HCT116 (cell line): ENCODE measurements around the gene PLCG2. TPM values are rescaled to one million over a fixed set of nuclear protein-coding genes. Genes with fewer than 3 reads are reported as not detected.

Source experiments
- ATAC-seq: fragments of 200-7000 bp; cut with Tn5 transposase; 2 replicates; pipeline ENCODE4 v1.9.1; 2020; ENCODE audit warnings: mild to moderate bottlenecking, moderate library complexity
- BruUV-seq: library from RNA; stranded (reverse); fragments of 400-500 nt; replicated peaks from 2 replicates; lab custom pipeline; 2021; lab: Mats Ljungman, UMichigan
- CTCF ChIA-PET: fragments of 300-600 bp; sonication (Branson Sonifier 250); formaldehyde crosslinking; loops from one replicate; lab custom pipeline; 2021; ENCODE audit warnings: antibody characterized with exemption; lab: Charles Lee
- POLR2A ChIA-PET: fragments of 300-600, 350-600 bp; sonication (Branson Sonifier 250); formaldehyde crosslinking; loops from one replicate; lab custom pipeline; 2021; ENCODE audit warnings: antibody characterized with exemption; lab: Charles Lee
- RAD21 ChIA-PET, 2 experiments: fragments of 300-600 bp; sonication (Branson Sonifier 250); formaldehyde crosslinking; loops; one replicate each; lab custom pipeline; 2023; ENCODE audit warnings: low total read pairs in 2 of 2; ENCODE audit not compliant: uncharacterized antibody in 2 of 2, unreplicated experiment in 2 of 2, low non-redundant PET in 1 of 2; lab: Charles Lee
- DNase-seq: peaks from one replicate; pipeline ENCODE4 v3.0.0-alpha.2; 2010; ENCODE audit warnings: low read depth, low spot score
- H2AFZ ChIP-seq: fragments of 200-600 bp; shearing (Covaris generic), sonication (generic); 2 replicates; pipeline ENCODE4 v1.6.1; 2017; ENCODE audit warnings: low read depth, mixed run types, mixed read lengths, antibody characterized with exemption, low read length; ENCODE audit not compliant: poor library complexity, severe bottlenecking
- H3K27ac ChIP-seq: 2 replicates; pipeline ENCODE4 v1.5.1; 2012; ENCODE audit warnings: low read depth, low read length
- H3K27me3 ChIP-seq: fragments of 200-600 bp; sonication (generic); 2 replicates; pipeline ENCODE4 v1.6.1; 2016; ENCODE audit warnings: mixed run types, low read length, mixed read lengths; ENCODE audit not compliant: insufficient read depth
- H3K36me3 ChIP-seq, 2 experiments: fragments of 200-500 bp in 1 of 2; fragments of 200-600 bp in 1 of 2; sonication (Bioruptor generic) in 1 of 2; sonication (generic) in 1 of 2; 2 replicates each; pipeline versions ENCODE4 v1.5.1 to v1.6.1; 2014 to 2016; ENCODE audit warnings: low read length in 2 of 2, inconsistent platforms in 1 of 2, mixed read lengths in 1 of 2, mixed run types in 1 of 2; ENCODE audit not compliant: insufficient read depth in 2 of 2, control insufficient read depth in 1 of 2
- H3K4me1 ChIP-seq, 2 experiments: fragments of 200-600 bp in 1 of 2; sonication (generic) in 1 of 2; 2 replicates each; pipeline versions ENCODE4 v1.5.1 to v1.6.1; 2012 to 2017; ENCODE audit warnings: low read length in 2 of 2, inconsistent platforms in 1 of 2, mild to moderate bottlenecking in 1 of 2, mixed read lengths in 1 of 2, mixed run types in 1 of 2, moderate library complexity in 1 of 2; ENCODE audit not compliant: insufficient read depth in 2 of 2, control insufficient read depth in 1 of 2
- H3K4me2 ChIP-seq: fragments of 200-600 bp; sonication (generic); 2 replicates; pipeline ENCODE4 v1.6.1; 2017; ENCODE audit warnings: mixed run types, low read length, mixed read lengths
- H3K4me3 ChIP-seq, 2 experiments: fragments of 200-600 bp in 1 of 2; sonication (generic) in 1 of 2; replicated peaks in 1 of 2; 2 replicates each; pipeline ENCODE4 v1.5.1; 2011 to 2016; ENCODE audit warnings: low read length in 2 of 2, control low read depth in 1 of 2, low read depth in 1 of 2, mild to moderate bottlenecking in 1 of 2, mixed read lengths in 1 of 2, mixed run types in 1 of 2
- H3K79me2 ChIP-seq: fragments of 200-600 bp; sonication (generic); 2 replicates; pipeline ENCODE4 v1.6.1; 2017; ENCODE audit warnings: mild to moderate bottlenecking, mixed run types, low read length, moderate library complexity, mixed read lengths; ENCODE audit not compliant: insufficient read depth
- H3K9ac ChIP-seq: fragments of 200-600 bp; sonication (generic); 2 replicates; pipeline ENCODE4 v1.6.1; 2016; ENCODE audit warnings: low read length, mixed read lengths
- H3K9me2 ChIP-seq: fragments of 200-600 bp; sonication (generic), shearing (Covaris generic); 2 replicates; pipeline ENCODE4 v1.6.1; 2017; ENCODE audit warnings: mixed run types, mild to moderate bottlenecking, moderate library complexity; ENCODE audit not compliant: insufficient read depth
- H3K9me3 ChIP-seq, 2 experiments: fragments of 200-500 bp in 1 of 2; fragments of 200-600 bp in 1 of 2; sonication (Bioruptor generic) in 1 of 2; sonication (generic) in 1 of 2; 2 replicates each; pipeline ENCODE4 v1.6.1; 2014 to 2017; ENCODE audit warnings: low read length in 2 of 2, mixed read lengths in 2 of 2, inconsistent platforms in 1 of 2, low read depth in 1 of 2, mild to moderate bottlenecking in 1 of 2, mixed run types in 1 of 2, moderate library complexity in 1 of 2; ENCODE audit not compliant: control insufficient read depth in 1 of 2, insufficient read depth in 1 of 2
- H4K20me1 ChIP-seq: fragments of 200-600 bp; sonication (generic), shearing (Covaris generic); 2 replicates; pipeline ENCODE4 v1.6.1; 2017; ENCODE audit warnings: mixed run types, mild to moderate bottlenecking, moderate library complexity; ENCODE audit not compliant: insufficient read depth
- CEBPB ChIP-seq: IDR thresholded peaks from 2 replicates; pipeline ENCODE4 v1.6.1; 2012; ENCODE audit warnings: low read depth
- EGR1 ChIP-seq: IDR thresholded peaks from 2 replicates; pipeline ENCODE4 v1.6.1; 2012; ENCODE audit warnings: low read depth
- ELF1 ChIP-seq: IDR thresholded peaks from 2 replicates; pipeline ENCODE4 v1.6.1; 2012; ENCODE audit warnings: low read depth, borderline replicate concordance
- EZH2 ChIP-seq: fragments of 200-600 bp; sonication (generic); IDR thresholded peaks from 2 replicates; pipeline ENCODE4 v1.6.1; 2017; ENCODE audit warnings: antibody characterized with exemption, mixed run types
- EZH2phosphoT487 ChIP-seq: fragments of 200-600 bp; IDR thresholded peaks from 2 replicates; pipeline ENCODE4 v1.6.1; 2018; ENCODE audit warnings: antibody characterized with exemption, borderline replicate concordance
- FOSL1 ChIP-seq: IDR thresholded peaks from 2 replicates; pipeline ENCODE4 v1.6.1; 2012; ENCODE audit warnings: low read depth
- JUND ChIP-seq: IDR thresholded peaks from 2 replicates; pipeline ENCODE4 v1.6.1; 2012
- POLR2AphosphoS5 ChIP-seq: IDR thresholded peaks from 2 replicates; pipeline ENCODE4 v1.6.1; 2011; ENCODE audit warnings: mild to moderate bottlenecking, low read depth, low read length, moderate library complexity
- RAD21 ChIP-seq: IDR thresholded peaks from 2 replicates; pipeline ENCODE4 v1.6.1; 2012; ENCODE audit warnings: low read depth, mild to moderate bottlenecking
- SIN3A ChIP-seq: IDR thresholded peaks from 2 replicates; pipeline ENCODE4 v1.6.1; 2012; ENCODE audit warnings: low read depth
- SP1 ChIP-seq: IDR thresholded peaks from 2 replicates; pipeline ENCODE4 v1.6.1; 2012; ENCODE audit warnings: low read depth
- SRF ChIP-seq: IDR thresholded peaks from 2 replicates; pipeline ENCODE4 v1.6.1; 2012; ENCODE audit warnings: low read depth
- ZBTB33 ChIP-seq: IDR thresholded peaks from 2 replicates; pipeline ENCODE4 v1.6.1; 2011; ENCODE audit warnings: mild to moderate bottlenecking, low read length, moderate library complexity; ENCODE audit not compliant: insufficient replicate concordance; ENCODE audit errors: extremely low read depth
- ZFX ChIP-seq: fragments of 450-650 bp; IDR thresholded peaks from 2 replicates; pipeline ENCODE4 v1.6.1; 2017
- ZNF274 ChIP-seq: fragments of 200-500 bp; sonication (Bioruptor generic); IDR thresholded peaks from 2 replicates; pipeline ENCODE4 v1.6.1; 2014; ENCODE audit warnings: mild to moderate bottlenecking, low read depth, low read length, inconsistent platforms
- intact Hi-C: fragments of 100-400 bp; cut with micrococcal nuclease; formaldehyde crosslinking; loops from 2 replicates; pipeline ENCODE4 v1.10.0; 2022
- total RNA-seq: library from RNA; stranded (reverse); gene quantifications from one replicate; pipeline ENCODE4 v1.2.1, GENCODE V29; 2021; ENCODE audit not compliant: unreplicated experiment
- TF ChIP-seq, protein P1 (sequence below): IDR thresholded peaks from 2 replicates; pipeline ENCODE4 v1.6.1; 2012
- TF ChIP-seq, protein P2 (sequence below), 3 experiments: fragments of 200-600 bp in 1 of 3; sonication (generic) in 1 of 3; IDR thresholded peaks in 2 of 3; conservative IDR thresholded peaks in 1 of 3; 2 replicates each; pipeline ENCODE4 v1.5.1; 2012 to 2017; ENCODE audit warnings: low read depth in 2 of 3, low read length in 2 of 3, antibody characterized with exemption in 1 of 3, borderline replicate concordance in 1 of 3, control low read depth in 1 of 3, mild to moderate bottlenecking in 1 of 3, mixed read lengths in 1 of 3, mixed run types in 1 of 3, moderate library complexity in 1 of 3; ENCODE audit not compliant: insufficient read depth in 1 of 3

Gene PLCG2
- total RNA-seq, 1 experiment from 2014 or later: 31.2 TPM

GRCh38 chr16:81737885-81738536 lies 41.1 kb upstream of the PLCG2 start (continued):
- TF ChIP-seq POLR2AphosphoS5 (no peak), JUND (no peak), EGR1 (no peak)

- TF ChIP-seq ZFX: no peak
- TF ChIP-seq SP1: no peak
- TF ChIP-seq SRF: no peak
- no peak for TF ChIP-seq RAD21
- TF ChIP-seq ELF1: no peak
- TF ChIP-seq, protein P1, sequence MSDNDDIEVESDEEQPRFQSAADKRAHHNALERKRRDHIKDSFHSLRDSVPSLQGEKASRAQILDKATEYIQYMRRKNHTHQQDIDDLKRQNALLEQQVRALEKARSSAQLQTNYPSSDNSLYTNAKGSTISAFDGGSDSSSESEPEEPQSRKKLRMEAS: no peak
- TF ChIP-seq JUND: no peak
- TF ChIP-seq ZBTB33: no peak
- TF ChIP-seq, protein P2, sequence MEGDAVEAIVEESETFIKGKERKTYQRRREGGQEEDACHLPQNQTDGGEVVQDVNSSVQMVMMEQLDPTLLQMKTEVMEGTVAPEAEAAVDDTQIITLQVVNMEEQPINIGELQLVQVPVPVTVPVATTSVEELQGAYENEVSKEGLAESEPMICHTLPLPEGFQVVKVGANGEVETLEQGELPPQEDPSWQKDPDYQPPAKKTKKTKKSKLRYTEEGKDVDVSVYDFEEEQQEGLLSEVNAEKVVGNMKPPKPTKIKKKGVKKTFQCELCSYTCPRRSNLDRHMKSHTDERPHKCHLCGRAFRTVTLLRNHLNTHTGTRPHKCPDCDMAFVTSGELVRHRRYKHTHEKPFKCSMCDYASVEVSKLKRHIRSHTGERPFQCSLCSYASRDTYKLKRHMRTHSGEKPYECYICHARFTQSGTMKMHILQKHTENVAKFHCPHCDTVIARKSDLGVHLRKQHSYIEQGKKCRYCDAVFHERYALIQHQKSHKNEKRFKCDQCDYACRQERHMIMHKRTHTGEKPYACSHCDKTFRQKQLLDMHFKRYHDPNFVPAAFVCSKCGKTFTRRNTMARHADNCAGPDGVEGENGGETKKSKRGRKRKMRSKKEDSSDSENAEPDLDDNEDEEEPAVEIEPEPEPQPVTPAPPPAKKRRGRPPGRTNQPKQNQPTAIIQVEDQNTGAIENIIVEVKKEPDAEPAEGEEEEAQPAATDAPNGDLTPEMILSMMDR (IDR thresholded peaks at IDR 0.05 in 2 of 3, conservative IDR thresholded peaks at IDR 0.05 in 1 of 3; ENCODE audit: borderline replicate concordance in 1 of 3, insufficient read depth in 1 of 3, low read depth in 2 of 3, low read length in 2 of 3): no peak
- TF ChIP-seq FOSL1: no peak
- no peak for TF ChIP-seq EZH2
- no peak for TF ChIP-seq ZNF274
- TF ChIP-seq EZH2phosphoT487: no peak
- TF ChIP-seq CEBPB: no peak
- no peak for TF ChIP-seq SIN3A
- no peak for TF ChIP-seq POLR2AphosphoS5
- Histone ChIP-seq H3K9me3 (no peaks in the 10 kb centered on the region), H3K27ac (no peak overlapping the region), H3K79me2 (no peaks in the 10 kb centered on the region), H3K4me1 (peaks cover 3 to 11% of the 10 kb centered on the region in 2 experiments; a peak in 3 of 4 replicates), H3K9me2 (no peaks in the 10 kb centered on the region), H2AFZ (no peak overlapping the region), H3K9ac (no peak overlapping the region), H3K4me3 (no peak overlapping the region), H3K4me2 (no peak overlapping the region), H3K27me3 (no peaks in the 10 kb centered on the region), H4K20me1 (no peaks in the 10 kb centered on the region), H3K36me3 (no peaks in the 10 kb centered on the region)
- intact Hi-C loops: loop anchor here (1.0 to 10.0 kb wide), 7 partner anchors 336 to 1214 kb away; partner anchors contain the start of gene ATMIN
- no TSS peak for BruUV-seq
- ChIA-PET CTCF (interaction anchor here (1.4 kb wide), 1 partner anchor 703 kb away, joined by 3 read pairs; the partner anchor contains the start of gene ATMIN), POLR2A (no interaction called here), RAD21 (no interaction called here)
- DNase-seq (no peak), ATAC-seq (no peak)
These were observed 40.2 kb upstream of the PLCG2 start for GRCh38 chr16:81738783-81739496.
